GM19467 (cell line): ENCODE results near the gene DNAJC30.
A peak's percentile ranks its signal among the peaks of the same experiment; 100 is the strongest.
"Not testable (repeated sequence)": the region's sequence is repeated elsewhere in the genome, so short reads cannot be mapped to it uniquely, and the experiment has no call there.

Source experiments
- ATAC-seq: cut with Tn5 transposase; IDR thresholded peaks from one replicate; pipeline ENCODE4 v1.9.1; 2021; ENCODE audit warnings: mild to moderate bottlenecking, moderate library complexity; ENCODE audit not compliant: unreplicated experiment

Gene DNAJC30

GRCh38 chr7:73683788-73684693 is 788 bp upstream of the DNAJC30 start:
- no peak for ATAC-seq

GRCh38 chr7:73682745-73683055 is 553 bp downstream of the DNAJC30 start:
- peak; percentile 5 for ATAC-seq

GRCh38 chr7:73681031-73681430 is 2.2 kb downstream of the DNAJC30 start:
- ATAC-seq = no peak

GRCh38 chr7:73680501-73680900 is 2.8 kb downstream of the DNAJC30 start:
- ATAC-seq = no peak

- ATAC-seq = no peak
Observed at GRCh38 chr7:73679709-73680108, 3.5 kb downstream of the DNAJC30 start.

- ATAC-seq = no peak
Observed at GRCh38 chr7:73678862-73679261, 4.4 kb downstream of the DNAJC30 start.

GRCh38 chr7:73676062-73676461 is 7.2 kb downstream of the DNAJC30 start:
- not testable (repeated sequence) for ATAC-seq

- ATAC-seq = no peak
Observed at GRCh38 chr7:73674468-73675124, 8.7 kb downstream of the DNAJC30 start.

GRCh38 chr7:73671857-73672445 is 11.3 kb downstream of the DNAJC30 start:
- ATAC-seq = no peak

- ATAC-seq = no peak
Observed at GRCh38 chr7:73671322-73671661, 12.0 kb downstream of the DNAJC30 start.

- ATAC-seq = no peak
Observed at GRCh38 chr7:73669858-73670385, 13.3 kb downstream of the DNAJC30 start.

- no peak for ATAC-seq
Observed at GRCh38 chr7:73669288-73669701, 14.0 kb downstream of the DNAJC30 start.

GRCh38 chr7:73668886-73669230 is 14.4 kb downstream of the DNAJC30 start:
- no peak for ATAC-seq

GRCh38 chr7:73668103-73668885 is 15.0 kb downstream of the DNAJC30 start:
- no peak for ATAC-seq

- ATAC-seq = peak; percentile 85
Observed at GRCh38 chr7:73667344-73668102, 15.7 kb downstream of the DNAJC30 start, which contains the start of gene VPS37D. Gene VPS37D (plus strand): TSS chr7:73667831. CDS start chr7:73667959, 128 bp downstream.

GRCh38 chr7:73663033-73663432 is 20.2 kb downstream of the DNAJC30 start:
- no peak for ATAC-seq

- not testable (repeated sequence) for ATAC-seq
Observed at GRCh38 chr7:73660594-73660993, 22.7 kb downstream of the DNAJC30 start.

GRCh38 chr7:73659983-73660382 is 23.3 kb downstream of the DNAJC30 start:
- ATAC-seq = no peak

- not testable (repeated sequence) for ATAC-seq
Observed at GRCh38 chr7:73655309-73655708, 27.9 kb downstream of the DNAJC30 start.

- no peak for ATAC-seq
Observed at GRCh38 chr7:73652541-73652949, 30.7 kb downstream of the DNAJC30 start.
